ENCODE measurements around the gene AMH. TPM values are rescaled to one million over a fixed set of nuclear protein-coding genes. Genes with fewer than 3 reads are reported as not detected.

Gene AMH
- total and polyA plus RNA-seq, 11 donors, result 0.10 to 1.1 (median 0.57) TPM; not detected in 4

DNA sequence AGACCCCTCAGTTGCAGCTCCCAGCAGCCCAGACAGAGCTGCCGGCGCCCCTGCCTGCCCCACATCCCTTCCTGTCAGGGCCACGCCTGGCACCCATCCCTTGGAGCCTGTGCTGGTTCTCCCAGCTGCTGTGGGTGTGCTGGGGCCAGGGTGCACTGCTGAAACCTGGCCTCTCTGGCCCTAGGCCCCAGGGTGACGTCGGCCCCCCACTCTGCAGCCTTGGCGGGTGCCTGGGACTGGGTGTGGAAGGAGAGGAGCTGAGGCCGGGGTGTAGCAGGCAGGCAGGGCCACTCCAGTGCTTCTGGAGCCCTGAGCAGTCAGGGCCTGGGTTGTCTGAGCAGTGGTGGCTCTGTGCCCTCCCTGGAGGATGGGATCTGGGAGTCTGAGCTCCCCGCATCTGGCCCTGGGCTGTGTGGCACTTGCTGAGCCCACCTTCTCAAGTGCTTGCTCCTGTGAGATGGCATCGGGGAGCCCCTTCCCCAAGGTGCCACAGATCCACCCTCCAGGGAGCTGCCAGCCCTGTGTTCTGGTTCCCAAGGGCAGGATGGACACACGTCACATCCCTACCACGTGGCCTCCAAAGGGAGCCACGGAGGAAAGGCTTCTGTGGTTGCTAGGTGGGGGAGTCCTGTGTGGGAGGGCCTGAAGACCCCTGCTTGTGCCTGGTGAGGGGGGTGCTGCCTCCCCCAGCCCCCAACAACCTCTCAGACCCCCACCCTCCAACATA is 18.2 kb upstream of the AMH start:
- Histone ChIP-seq H3K27me3 (no peaks in the 10 kb centered on the region), H3K9me3 (no peaks in the 10 kb centered on the region), H3K4me1 (peaks cover 0 to 38% (median 16%) of the 10 kb centered on the region in 12 donors), H3K4me3 (no peak overlapping the region), H3K27ac (peak overlapping the region in 5 of 12 donors; percentile 15 to 37 (median 26)), H3K36me3 (peaks cover 0 to 71% (median 62%) of the 10 kb centered on the region in 9 donors)
- intact Hi-C loops (cut with DNase I), result loop anchor here in 6 of 10 donors (5.0 to 10.0 kb wide), 4 partner anchors 74 to 164 kb away; partner anchors contain the start of gene AP3D1 (in 1 of the 6)
- no peak for DNase-seq
- 61 to 73% (median 67%) methylated on average over 7 to 12 of the region's 12 CpGs for WGBS, 4 donors
- peak in 3 of 4 donors; percentile 1 to 3 (median 2) for ATAC-seq
- no peak for TF ChIP-seq POLR2A (IDR thresholded peaks at IDR 0.05)
- TF ChIP-seq, protein P1, sequence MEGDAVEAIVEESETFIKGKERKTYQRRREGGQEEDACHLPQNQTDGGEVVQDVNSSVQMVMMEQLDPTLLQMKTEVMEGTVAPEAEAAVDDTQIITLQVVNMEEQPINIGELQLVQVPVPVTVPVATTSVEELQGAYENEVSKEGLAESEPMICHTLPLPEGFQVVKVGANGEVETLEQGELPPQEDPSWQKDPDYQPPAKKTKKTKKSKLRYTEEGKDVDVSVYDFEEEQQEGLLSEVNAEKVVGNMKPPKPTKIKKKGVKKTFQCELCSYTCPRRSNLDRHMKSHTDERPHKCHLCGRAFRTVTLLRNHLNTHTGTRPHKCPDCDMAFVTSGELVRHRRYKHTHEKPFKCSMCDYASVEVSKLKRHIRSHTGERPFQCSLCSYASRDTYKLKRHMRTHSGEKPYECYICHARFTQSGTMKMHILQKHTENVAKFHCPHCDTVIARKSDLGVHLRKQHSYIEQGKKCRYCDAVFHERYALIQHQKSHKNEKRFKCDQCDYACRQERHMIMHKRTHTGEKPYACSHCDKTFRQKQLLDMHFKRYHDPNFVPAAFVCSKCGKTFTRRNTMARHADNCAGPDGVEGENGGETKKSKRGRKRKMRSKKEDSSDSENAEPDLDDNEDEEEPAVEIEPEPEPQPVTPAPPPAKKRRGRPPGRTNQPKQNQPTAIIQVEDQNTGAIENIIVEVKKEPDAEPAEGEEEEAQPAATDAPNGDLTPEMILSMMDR (IDR thresholded peaks at IDR 0.05), result no peak

DNA sequence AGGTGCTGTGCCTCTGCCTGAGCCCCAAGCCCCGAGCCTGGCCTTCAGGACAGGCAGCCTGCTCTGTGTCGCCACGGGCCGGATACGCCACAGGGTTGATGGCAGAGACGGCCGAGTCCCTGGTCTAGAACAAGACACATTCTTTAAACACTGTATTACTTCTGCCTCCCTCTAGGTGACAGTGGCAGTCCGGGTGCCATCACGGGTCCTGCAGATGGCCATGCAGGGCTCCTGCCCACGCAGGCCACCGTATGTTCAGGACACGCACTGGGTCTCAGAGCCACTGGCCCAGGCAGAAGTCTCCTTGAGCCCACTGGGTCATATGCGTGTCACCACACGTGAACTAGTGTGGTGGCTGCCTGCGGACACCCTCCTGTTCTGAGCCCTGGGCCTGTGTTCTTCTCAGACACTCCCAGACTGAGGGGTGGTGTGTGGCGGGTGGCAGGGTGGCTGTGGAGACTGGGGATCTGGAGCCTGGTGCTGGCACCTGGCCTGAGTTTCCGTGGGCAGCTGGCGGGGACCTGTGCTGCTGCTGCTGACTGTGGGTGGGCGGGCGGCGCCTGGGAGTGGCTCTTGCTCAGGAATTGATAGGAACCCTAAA is 17.4 kb upstream of the AMH start:
- H3K36me3 ChIP-seq, result peaks cover 0 to 63% (median 55%) of the 10 kb centered on the region in 9 donors
- no peaks in the 10 kb centered on the region for H3K27me3 ChIP-seq
- no peaks in the 10 kb centered on the region for H3K9me3 ChIP-seq
- no peak overlapping the region for H3K4me3 ChIP-seq
- TF ChIP-seq, protein P1 (IDR thresholded peaks at IDR 0.05), result peak in 3 of 12 donors; percentile 7 to 23 (median 8)
- no peak for TF ChIP-seq POLR2A (IDR thresholded peaks at IDR 0.05)
- H3K4me1 ChIP-seq, result peaks cover 0 to 38% (median 16%) of the 10 kb centered on the region in 12 donors
- DNase-seq, result no peak
- no peak for ATAC-seq
- intact Hi-C loops (cut with DNase I), result loop anchor here in 6 of 10 donors (5.0 to 10.0 kb wide), 4 partner anchors 74 to 163 kb away; partner anchors contain the start of gene AP3D1 (in 1 of the 6)
- H3K27ac ChIP-seq, result peak overlapping the region in 4 of 12 donors; percentile 24 to 37 (median 28)
- 50 to 76% (median 73%) methylated on average over 9 to 21 of the region's 21 CpGs for WGBS, 4 donors

DNA sequence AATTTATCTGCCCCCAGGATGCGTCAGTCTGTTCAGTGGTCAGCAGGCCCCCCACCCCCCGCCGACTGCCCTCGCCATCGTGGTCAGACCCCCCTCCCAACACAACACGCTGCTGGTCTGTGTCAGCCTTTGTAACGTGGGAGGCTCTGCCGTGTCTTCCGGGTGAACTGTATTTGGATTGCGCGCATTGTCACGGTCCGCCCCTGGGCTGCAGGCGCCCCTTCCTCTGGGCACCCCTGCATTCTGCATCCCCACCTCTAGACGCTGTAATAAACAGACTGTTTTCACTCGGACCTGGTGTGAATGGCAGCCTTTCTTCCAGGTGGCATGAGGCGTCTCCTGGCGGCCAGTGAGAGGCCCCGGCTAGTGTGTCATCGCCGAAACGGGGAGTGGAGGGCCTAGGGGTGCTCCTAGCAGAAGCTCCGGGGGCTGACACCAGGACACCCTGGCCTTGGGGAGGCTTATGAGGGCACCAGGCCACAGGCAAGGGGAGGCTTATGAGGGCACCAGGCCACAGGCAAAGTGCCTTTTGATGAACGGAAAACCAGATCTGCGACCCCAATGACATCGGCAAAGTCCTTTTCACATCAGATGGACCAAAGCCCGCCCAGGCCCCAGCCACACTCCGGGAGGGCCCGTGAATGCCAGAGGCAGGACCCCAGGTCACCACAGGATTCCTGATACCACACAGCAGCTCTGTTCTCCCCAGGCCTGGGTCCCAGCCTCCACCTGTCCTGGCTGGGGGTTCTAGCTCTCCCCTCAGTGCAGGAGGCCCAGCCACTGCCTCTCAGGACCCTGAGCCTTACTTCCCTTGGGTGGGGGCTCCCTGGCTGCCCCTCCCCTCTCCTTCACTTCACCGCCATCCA is 16.6 kb upstream of the AMH start:
- no peak overlapping the region for H3K4me3 ChIP-seq
- no peak overlapping the region for H3K27ac ChIP-seq
- no peak for DNase-seq
- no peaks in the 10 kb centered on the region for H3K27me3 ChIP-seq
- no peak for ATAC-seq
- H3K4me1 ChIP-seq, result peaks cover 2 to 43% (median 20%) of the 10 kb centered on the region in 12 donors
- WGBS, 4 donors, result 84 to 85% (median 84%) methylated on average over 25 to 30 of the region's 30 CpGs
- no peaks in the 10 kb centered on the region for H3K9me3 ChIP-seq
- intact Hi-C loops (cut with DNase I), result loop anchor here in 6 of 10 donors (5.0 to 10.0 kb wide), 4 partner anchors 75 to 162 kb away; partner anchors contain the start of gene AP3D1 (in 1 of the 6)
- peaks cover 0 to 56% (median 47%) of the 10 kb centered on the region in 9 donors for H3K36me3 ChIP-seq
- TF ChIP-seq, protein P1 (IDR thresholded peaks at IDR 0.05), result no peak
